Stimulated activated CD4-positive, alpha-beta T cell treated with anti-CD3 and anti-CD28 coated beads, Interleukin-12 subunit alpha, Interleukin-12 subunit beta, amount 100 ng/mL, for 48 hours (primary cell): ENCODE results near the gene CCL19.

Experiments used
- DNase-seq, 3 donors: peaks; one replicate each; pipeline ENCODE4 v3.0.0-alpha.2; 2020; ENCODE audit warnings: low read depth in 2 of 3, low spot score in 1 of 3

The CCL19 gene

GRCh38 chr9:34642679-34643078, 48.4 kb downstream of the CCL19 start:
- no peak for DNase-seq
